Osteocyte (in vitro differentiated cells): ENCODE data around the gene MED9. TPM values are rescaled to one million over a fixed set of nuclear protein-coding genes. Genes with fewer than 3 reads are reported as not detected.
"Not testable (repeated sequence)": the region's sequence is repeated elsewhere in the genome, so short reads cannot be mapped to it uniquely, and the experiment has no call there.

ENCODE experiments used
- DNase-seq: peaks from one replicate; pipeline ENCODE4 v3.0.0; 2021; ENCODE audit warnings: mixed read lengths; ENCODE audit not compliant: unreplicated experiment; ENCODE audit errors: extremely low spot score
- H3K27ac Mint-ChIP-seq: one replicate; pipeline ENCODE4 v1.8.0; 2021; ENCODE audit warnings: mild to moderate bottlenecking, mixed read lengths; ENCODE audit not compliant: unreplicated experiment
- H3K27me3 Mint-ChIP-seq: one replicate; pipeline ENCODE4 v1.8.0; 2021; ENCODE audit warnings: mixed read lengths; ENCODE audit not compliant: unreplicated experiment
- H3K36me3 Mint-ChIP-seq: one replicate; pipeline ENCODE4 v1.8.0; 2021; ENCODE audit warnings: mixed read lengths; ENCODE audit not compliant: unreplicated experiment
- H3K4me1 Mint-ChIP-seq: one replicate; pipeline ENCODE4 v1.8.0; 2021; ENCODE audit warnings: mixed read lengths; ENCODE audit not compliant: unreplicated experiment
- H3K4me3 Mint-ChIP-seq: one replicate; pipeline ENCODE4 v1.8.0; 2021; ENCODE audit warnings: mild to moderate bottlenecking, moderate library complexity, mixed read lengths; ENCODE audit not compliant: unreplicated experiment
- H3K9me3 Mint-ChIP-seq: one replicate; pipeline ENCODE4 v1.8.0; 2021; ENCODE audit warnings: mixed read lengths; ENCODE audit not compliant: unreplicated experiment
- total RNA-seq: library from RNA; stranded (reverse); gene quantifications from 2 replicates; pipeline ENCODE4 v1.2.1, GENCODE V29; 2021
- TF ChIP-seq, protein P1 (sequence below): fragments of 200-600 bp; sonication (generic); IDR thresholded peaks from 2 replicates; pipeline ENCODE4 v1.5.0; 2021; ENCODE audit warnings: antibody characterized with exemption, mild to moderate bottlenecking, moderate library complexity

MED9 gene
- total RNA-seq, 1 donor from 2014 or later, result 13.2 TPM

DNA sequence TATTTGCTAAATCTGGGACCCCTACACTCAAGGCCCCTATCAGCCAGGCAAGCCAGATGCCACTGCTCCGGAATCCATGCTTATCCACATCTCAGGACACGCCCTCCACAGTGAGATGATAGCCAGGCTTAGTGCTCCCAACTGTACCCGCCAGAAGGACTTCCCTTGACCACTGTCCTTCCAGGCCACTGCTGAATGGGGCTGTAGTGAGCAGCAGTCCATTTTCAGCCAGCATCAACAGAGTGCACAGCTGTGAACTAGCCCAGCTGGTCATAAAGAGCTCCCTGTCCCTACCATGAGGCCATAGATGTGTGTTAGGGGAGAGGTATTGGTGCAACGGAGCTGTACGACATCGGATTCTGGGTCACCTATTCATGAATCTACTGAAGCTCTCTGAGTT, 13.0 kb upstream of the MED9 start:
- Mint-ChIP-seq H3K9me3 (peaks cover 9% of the 10 kb centered on the region), H3K4me3 (no peak overlapping the region), H3K27ac (no peak overlapping the region), H3K4me1 (no peaks in the 10 kb centered on the region), H3K27me3 (peaks cover 44% of the 10 kb centered on the region), H3K36me3 (no peaks in the 10 kb centered on the region)
- TF ChIP-seq, protein P1, sequence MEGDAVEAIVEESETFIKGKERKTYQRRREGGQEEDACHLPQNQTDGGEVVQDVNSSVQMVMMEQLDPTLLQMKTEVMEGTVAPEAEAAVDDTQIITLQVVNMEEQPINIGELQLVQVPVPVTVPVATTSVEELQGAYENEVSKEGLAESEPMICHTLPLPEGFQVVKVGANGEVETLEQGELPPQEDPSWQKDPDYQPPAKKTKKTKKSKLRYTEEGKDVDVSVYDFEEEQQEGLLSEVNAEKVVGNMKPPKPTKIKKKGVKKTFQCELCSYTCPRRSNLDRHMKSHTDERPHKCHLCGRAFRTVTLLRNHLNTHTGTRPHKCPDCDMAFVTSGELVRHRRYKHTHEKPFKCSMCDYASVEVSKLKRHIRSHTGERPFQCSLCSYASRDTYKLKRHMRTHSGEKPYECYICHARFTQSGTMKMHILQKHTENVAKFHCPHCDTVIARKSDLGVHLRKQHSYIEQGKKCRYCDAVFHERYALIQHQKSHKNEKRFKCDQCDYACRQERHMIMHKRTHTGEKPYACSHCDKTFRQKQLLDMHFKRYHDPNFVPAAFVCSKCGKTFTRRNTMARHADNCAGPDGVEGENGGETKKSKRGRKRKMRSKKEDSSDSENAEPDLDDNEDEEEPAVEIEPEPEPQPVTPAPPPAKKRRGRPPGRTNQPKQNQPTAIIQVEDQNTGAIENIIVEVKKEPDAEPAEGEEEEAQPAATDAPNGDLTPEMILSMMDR, result no peak
- no peak for DNase-seq

DNA sequence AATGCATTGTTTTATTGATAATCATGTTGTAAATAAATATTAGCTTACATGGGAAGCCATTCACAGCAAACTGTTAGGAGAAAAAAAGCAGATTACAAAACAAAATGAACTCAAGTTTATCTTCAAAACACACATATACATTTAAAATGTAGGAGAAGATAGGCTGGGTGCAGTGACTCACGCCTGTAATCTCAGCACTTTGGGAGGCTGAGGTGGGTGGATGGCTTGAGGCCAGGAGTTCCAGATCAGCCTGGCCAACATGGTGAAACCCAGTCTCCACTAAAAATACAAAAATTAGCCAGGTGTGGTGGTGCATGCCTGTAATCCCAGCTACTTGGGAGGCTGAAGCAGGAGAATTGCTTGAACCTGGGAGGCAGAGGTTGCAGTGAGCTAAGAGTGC, 10.9 kb upstream of the MED9 start:
- not testable (repeated sequence) for H3K4me1 Mint-ChIP-seq, DNase-seq, H3K36me3 Mint-ChIP-seq, H3K4me3 Mint-ChIP-seq, H3K27ac Mint-ChIP-seq, H3K9me3 Mint-ChIP-seq
- H3K27me3 Mint-ChIP-seq, result peaks cover 46% of the 10 kb centered on the region

DNA sequence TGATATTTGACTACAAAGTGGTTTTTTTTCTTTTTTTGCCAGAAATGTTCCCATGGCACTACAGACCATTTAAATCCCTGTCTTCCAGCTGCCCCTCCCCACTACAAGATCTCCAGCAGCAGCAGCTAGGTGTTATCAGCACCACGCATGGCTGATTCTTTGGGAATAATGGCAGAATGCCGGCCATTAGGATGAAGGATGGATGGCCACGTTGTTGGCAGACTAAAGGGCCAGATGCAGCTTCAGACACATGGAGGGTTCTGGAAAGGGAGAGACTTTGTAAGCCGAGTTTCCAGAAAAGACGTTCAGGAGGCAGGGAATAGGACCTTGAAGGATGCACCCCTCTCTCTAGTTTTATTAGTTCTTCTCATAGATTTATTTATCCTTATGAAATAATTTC, 10.3 kb upstream of the MED9 start:
- H3K27me3 Mint-ChIP-seq, result peaks cover 49% of the 10 kb centered on the region
- DNase-seq, result no peak
- H3K27ac Mint-ChIP-seq, result no peak overlapping the region
- H3K36me3 Mint-ChIP-seq, result no peaks in the 10 kb centered on the region
- H3K4me1 Mint-ChIP-seq, result no peaks in the 10 kb centered on the region
- H3K9me3 Mint-ChIP-seq, result no peaks in the 10 kb centered on the region
- no peak overlapping the region for H3K4me3 Mint-ChIP-seq
- TF ChIP-seq, protein P1, result no peak

DNA sequence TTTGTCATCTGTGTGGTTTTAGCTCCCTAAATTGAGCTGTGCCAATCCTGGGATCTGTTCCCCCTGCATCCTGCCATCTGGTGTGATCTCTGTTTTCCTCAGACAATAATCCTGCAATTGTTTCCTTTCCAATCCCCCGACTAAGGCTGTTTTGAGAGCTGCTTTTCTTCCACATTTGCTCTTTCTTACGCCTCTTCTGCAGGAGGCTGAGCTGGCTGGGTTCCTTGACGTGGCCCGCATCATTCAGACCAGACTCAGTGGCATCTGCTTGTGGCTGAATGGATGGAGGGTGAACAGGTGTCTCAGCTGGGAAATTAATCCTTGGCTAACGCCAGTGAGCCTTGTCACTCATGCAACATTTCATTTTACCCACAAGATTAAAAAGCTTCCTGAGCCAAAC, 9.8 kb upstream of the MED9 start:
- H3K27ac Mint-ChIP-seq, result no peak overlapping the region
- TF ChIP-seq, protein P1, result no peak
- no peak for DNase-seq
- no peaks in the 10 kb centered on the region for H3K9me3 Mint-ChIP-seq
- no peaks in the 10 kb centered on the region for H3K36me3 Mint-ChIP-seq
- H3K27me3 Mint-ChIP-seq, result peaks cover 49% of the 10 kb centered on the region
- no peaks in the 10 kb centered on the region for H3K4me1 Mint-ChIP-seq
- no peak overlapping the region for H3K4me3 Mint-ChIP-seq

DNA sequence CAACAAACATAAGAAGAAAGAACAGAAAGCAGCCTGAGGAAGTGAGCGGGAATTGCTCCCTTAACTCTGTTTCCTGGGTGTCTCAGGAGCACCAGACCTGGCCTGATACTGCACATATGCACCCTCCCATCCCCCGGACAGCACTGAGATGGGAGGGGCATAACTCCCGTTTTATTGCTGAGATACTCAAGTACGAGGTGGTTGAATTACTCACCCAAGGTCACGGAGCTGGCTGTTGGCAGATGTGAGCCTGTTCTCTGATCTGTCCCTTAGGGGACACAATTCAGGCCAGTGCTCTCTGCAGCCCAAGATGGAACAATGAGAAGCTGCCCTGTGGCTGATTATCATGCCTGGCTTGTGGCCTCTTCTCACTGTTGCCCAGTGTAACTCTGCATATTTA, 9.1 kb upstream of the MED9 start:
- no peak for DNase-seq
- Mint-ChIP-seq H3K4me3 (no peak overlapping the region), H3K27me3 (peaks cover 56% of the 10 kb centered on the region)

More for the DNA sequence above, 9.1 kb upstream of the MED9 start:
- Mint-ChIP-seq H3K36me3 (no peaks in the 10 kb centered on the region), H3K9me3 (no peaks in the 10 kb centered on the region), H3K4me1 (no peaks in the 10 kb centered on the region), H3K27ac (no peak overlapping the region)
- TF ChIP-seq, protein P1, result no peak
